ENCODE measurements around the gene NSUN3.
"Not testable (repeated sequence)": the region's sequence is repeated elsewhere in the genome, so short reads cannot be mapped to it uniquely, and the experiment has no call there.

Gene NSUN3

GRCh38 chr3:94069194-94069813, 6.4 kb downstream of the NSUN3 start:
- peak; percentile 48 for DNase-seq

DNA sequence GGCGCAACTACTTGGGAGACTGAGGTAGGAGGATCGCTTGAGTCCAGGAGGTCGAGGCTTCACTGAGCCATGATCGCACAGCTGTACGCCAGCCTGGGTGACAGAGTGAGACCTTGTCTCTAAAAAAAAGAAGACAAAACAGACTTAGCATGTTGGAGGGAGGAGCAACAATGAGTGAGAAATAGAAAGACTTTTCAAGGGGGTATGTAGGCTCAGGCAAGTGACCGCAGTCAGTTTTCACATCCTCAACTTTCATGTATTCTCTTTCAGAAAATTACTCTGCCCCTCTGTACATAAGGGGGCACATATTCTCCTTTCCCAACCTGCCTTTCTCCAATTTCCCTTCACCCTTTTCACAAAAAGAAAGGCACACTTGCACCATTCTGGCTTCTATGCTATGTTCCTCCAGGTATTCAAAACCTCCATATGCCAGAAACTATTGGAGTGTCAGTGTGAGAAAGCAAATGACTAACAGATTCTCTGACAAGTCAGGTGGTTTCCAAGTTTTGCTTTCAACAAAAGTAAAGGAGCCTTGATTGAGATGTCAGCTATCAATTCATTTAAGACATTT, 7.6 kb downstream of the NSUN3 start:
- DNase-seq: no peak

DNA sequence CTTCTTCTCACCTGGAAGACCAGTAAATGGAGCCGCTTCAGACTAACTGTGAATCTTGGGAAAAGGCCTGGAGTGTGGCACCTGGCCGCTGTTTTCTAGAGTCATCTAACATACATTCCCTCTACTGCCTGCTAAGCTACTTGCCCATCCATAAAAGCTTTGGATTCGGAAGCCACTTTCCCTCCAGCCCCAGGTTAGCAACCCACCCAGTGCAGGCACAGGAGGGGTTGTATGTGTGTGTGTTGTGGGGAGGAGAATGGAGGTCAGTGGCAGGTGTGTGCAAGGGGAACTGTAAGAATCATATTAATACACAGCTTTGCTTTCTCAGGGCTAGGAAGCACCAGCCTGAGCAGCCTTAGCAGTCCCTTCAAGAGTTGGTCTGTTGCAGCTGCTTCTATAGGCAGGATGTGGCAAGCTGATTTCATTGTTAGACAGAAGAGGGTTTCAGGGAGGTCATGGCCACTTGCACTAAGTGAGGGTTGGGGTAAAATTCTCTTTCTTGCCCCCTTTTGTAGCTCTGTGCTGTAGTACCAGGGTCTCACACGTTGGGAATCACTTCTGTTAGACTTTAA, 8.9 kb downstream of the NSUN3 start:
- no peak for DNase-seq

DNA sequence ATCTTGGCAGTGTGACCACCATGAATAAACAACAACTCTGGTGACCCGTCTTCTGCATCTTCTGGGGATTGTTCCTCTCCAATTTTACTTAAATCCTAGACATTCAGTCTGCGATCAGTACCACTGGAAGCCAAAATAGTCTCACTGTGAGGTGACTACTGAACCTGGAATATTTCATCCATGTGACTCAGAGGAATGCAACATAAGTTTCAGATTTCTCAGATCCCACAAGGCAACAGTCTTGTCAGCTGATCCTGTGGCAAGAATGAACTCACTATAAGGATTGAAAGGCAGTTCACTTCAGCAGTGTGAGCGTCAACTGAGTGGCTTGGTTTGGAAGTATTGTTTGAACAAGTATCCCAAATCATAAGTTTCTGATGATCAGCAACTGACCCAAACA, 13.2 kb downstream of the NSUN3 start:
- DNase-seq: no peak

GRCh38 chr3:94080552-94080951, 17.7 kb downstream of the NSUN3 start:
- DNase-seq: not testable (repeated sequence)

DNA sequence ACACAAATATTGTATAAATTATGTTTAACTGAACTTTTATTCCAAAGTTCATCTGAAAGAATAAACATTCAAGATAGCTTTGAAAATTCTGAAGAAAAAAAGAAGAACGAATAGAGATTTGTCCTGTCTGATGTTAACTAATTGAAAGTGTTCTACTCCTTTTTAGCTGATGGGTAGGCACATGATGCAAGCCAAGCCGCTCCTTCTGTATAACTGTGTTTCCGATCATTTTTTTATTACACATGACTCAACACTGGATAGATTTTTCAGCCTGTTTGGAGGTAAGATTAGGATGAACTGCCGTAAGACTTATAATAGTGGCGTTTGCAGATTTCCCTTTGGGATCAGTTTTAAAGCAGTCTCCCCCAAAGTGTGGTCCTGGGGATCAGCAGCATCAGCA, 19.0 kb downstream of the NSUN3 start:
- no peak for DNase-seq

GRCh38 chr3:94082391-94082937, 19.6 kb downstream of the NSUN3 start:
- no peak for DNase-seq

DNA sequence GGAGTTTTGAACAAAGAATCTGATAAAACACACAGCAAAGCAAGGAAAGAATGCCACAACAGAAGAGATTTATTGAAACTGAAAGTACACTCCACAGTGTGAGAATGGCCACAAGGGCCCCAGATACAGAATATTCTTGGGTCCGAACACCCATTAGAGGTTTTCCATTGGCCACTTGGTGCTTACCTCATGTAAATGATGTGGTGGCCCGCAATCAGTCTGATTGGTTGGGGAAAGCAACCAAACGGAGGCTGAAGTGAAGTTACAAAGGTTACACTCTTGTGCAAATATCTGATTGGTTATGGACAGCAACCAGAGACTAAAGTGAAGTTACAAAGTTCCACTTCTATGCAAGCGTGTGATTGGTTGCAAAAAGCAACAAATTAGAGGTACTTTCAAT, 20.4 kb downstream of the NSUN3 start:
- DNase-seq: no peak

- no peak for DNase-seq
Observed at GRCh38 chr3:94089126-94089525, 26.3 kb downstream of the NSUN3 start.

DNA sequence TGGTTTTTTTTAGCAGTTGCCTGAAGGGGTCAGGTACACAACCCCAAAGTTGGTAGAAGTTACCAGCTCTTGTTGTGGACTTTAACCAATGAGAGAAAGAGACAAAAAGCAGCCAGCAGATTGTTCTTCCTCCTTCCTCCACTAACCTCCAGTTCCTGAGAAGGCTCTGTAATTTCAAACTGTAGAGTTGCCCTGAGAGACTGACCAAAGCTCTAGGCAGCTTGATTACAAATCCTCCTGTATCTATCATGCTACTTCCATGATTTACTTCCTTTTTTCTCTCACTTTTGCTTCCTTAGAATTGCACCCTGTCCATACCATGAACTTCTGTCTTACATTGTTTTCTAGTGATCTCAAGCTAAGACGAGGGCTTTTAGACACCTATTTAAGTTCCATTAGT, 29.2 kb downstream of the NSUN3 start:
- no peak for DNase-seq

- DNase-seq: no peak
Observed at GRCh38 chr3:94093151-94093550, 30.3 kb downstream of the NSUN3 start.

GRCh38 chr3:94095111-94095510, 32.2 kb downstream of the NSUN3 start:
- no peak for DNase-seq

GRCh38 chr3:94098452-94098851, 35.6 kb downstream of the NSUN3 start:
- DNase-seq: no peak

DNA sequence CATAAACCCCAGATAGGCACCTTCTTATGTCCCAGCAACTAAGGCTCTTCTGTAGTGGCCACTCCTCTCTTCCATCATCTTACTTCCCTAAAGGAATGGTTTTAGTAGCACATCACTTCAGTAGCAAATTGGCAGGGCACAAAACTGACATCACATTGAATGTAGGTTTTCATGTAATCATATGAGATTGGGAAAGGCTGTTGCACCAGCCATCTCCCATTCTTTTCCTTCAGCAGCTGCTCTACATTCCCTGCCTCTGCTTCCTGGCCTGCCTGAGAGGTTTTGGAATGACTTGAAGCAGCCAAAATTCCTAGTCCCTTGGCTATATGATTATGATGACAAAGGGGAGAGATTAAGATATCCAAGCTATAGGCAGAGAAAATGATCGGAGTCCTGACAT, 36.5 kb downstream of the NSUN3 start:
- no peak for DNase-seq

DNA sequence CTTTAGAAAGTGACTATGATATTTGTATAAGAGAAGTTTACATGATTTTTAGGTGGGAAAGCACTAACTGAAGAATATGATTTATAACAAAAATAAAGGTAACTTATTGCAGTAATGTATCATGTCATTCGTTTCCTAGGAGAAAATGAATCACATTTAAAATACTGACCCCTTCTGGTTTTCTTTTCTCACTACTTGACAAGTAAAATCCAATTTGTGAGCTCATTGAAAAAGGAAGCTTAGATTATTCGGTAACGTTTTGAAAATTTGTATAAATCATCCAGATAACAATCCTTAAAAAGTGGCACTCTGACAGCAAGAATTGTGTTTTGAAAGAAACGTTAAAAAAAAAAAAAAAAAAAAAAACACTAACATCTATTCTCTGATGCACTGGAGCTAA, 39.0 kb downstream of the NSUN3 start:
- peak; percentile 5 for DNase-seq

- DNase-seq: no peak
Observed at GRCh38 chr3:94106268-94106667, 43.4 kb downstream of the NSUN3 start.

- DNase-seq: not testable (repeated sequence)
Observed at GRCh38 chr3:94110232-94110631, 47.4 kb downstream of the NSUN3 start.

DNA sequence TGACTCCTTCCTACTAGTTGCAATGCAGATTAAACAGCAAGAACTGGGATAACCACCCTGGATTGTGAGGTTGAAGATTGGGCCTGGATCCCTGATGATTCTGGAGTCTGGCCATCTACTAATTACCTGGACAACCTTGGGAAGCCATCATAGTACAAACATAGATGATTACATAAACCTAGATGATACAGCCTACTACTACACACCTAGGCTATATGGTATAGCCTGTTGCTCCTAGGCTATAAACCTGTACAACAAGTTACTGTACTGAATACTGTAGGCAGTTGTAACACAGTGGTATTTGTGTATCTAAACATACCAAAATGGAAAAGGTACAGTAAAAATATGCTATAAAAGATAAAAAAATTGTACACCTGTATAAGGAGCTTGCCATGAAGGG, 48.0 kb downstream of the NSUN3 start:
- no peak for DNase-seq

DNA sequence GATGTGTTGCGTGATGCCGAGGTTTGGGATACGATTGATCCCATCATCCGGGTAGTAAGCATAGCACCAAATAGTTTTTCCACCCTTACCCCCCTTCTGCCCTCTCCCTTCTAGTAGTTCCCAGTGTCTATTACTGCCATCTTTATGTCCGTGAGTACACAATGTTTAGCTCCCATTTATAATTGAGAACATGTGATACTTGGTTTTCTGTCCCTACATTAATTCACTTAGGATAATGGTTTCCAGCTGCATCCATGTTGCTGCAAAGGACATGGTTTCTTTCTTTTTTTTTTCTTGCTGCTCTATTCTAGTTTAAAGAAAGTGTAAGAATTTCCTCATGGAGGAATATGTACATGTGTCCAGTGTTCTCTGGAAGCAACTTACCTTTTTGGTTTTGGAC, 51.8 kb downstream of the NSUN3 start:
- no peak for DNase-seq

DNA sequence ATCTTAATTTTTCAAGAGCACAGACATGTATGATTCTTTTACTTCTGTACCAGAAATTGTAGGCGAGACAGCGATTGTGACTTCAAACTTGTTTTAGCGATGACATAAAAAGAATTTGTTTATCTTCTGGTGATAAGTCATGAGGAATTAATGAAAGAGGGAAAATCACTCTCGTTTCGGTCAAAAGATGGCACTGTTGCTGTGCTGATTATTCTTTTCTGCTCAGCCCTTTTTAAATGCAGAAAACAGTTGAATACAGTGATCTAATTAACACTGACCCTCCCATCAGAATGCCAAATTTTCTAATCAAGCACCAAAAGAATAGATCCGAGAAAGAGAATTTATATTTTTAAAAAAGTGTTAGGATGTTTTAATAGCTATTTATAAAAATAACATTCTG, 52.6 kb downstream of the NSUN3 start:
- peak; percentile 32 for DNase-seq

- DNase-seq: no peak
Observed at GRCh38 chr3:94117729-94118128, 54.9 kb downstream of the NSUN3 start.

GRCh38 chr3:94118390-94118789, 55.5 kb downstream of the NSUN3 start:
- DNase-seq: no peak

DNA sequence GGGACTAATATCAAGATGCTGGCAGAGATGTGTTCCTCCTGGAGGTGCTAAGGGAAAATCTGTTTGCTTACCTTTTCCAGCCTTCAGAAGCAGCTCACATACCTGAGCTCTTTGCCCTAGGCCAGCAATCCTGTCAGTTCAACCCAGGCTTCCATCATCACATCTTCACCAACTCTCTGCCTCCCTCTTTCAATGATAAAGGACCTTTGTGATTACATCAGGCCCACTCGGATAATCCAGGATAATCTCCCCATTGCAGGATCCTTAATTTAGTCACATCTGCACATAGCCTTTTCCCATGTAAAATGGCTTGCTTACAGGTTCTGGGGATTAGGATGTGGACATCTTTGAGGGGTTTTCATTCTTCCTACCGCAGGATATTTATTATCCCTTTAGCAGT, 58.3 kb downstream of the NSUN3 start:
- DNase-seq: no peak

GRCh38 chr3:94127115-94127514, 64.3 kb downstream of the NSUN3 start:
- no peak for DNase-seq

GRCh38 chr3:94130690-94131089, 67.8 kb downstream of the NSUN3 start:
- DNase-seq: no peak
